Neural cell (in vitro differentiated cells): ENCODE results near the gene OST4.

ENCODE experiments used
- RAD21 ChIP-seq: fragments of 450-650 bp; conservative IDR thresholded peaks from 2 replicates; pipeline ENCODE4 v1.6.1; 2014; ENCODE audit warnings: antibody characterized with exemption, mild to moderate bottlenecking, moderate library complexity
- REST ChIP-seq: IDR thresholded peaks from 2 replicates; pipeline ENCODE4 v1.6.1; 2012; ENCODE audit warnings: borderline replicate concordance

- TF ChIP-seq RAD21: no peak
- no peak for TF ChIP-seq REST
Measured at GRCh38 chr2:27108221-27108620, 36.8 kb upstream of the OST4 start.
